GM19025 (cell line): Measurements from ENCODE around the gene PF4V1.

Source experiments
- ATAC-seq: cut with Tn5 transposase; IDR thresholded peaks from one replicate; pipeline ENCODE4 v1.9.1; 2021; ENCODE audit warnings: mild to moderate bottlenecking, low read depth, moderate library complexity; ENCODE audit not compliant: unreplicated experiment

Gene PF4V1

GRCh38 chr4:73902038-73902637 lies 49.0 kb downstream of the PF4V1 start:
- ATAC-seq, result no peak

- no peak for ATAC-seq
Observed at GRCh38 chr4:73902817-73903547, 49.9 kb downstream of the PF4V1 start.
